ENCODE results near the gene RNF19B. TPM values are rescaled to one million over a fixed set of nuclear protein-coding genes. Genes with fewer than 3 reads are reported as not detected.

The RNF19B gene
- total and polyA plus RNA-seq, 2 of the 13 experiments (the other 11 are each of a cell fraction or from before 2014, with no cell fraction given), result 15.3 to 22.5 TPM

GRCh38 chr1:32907435-32907834 lies 57.2 kb downstream of the RNF19B start:
- H2AFZ ChIP-seq (ENCODE audit: low read length), result no peak overlapping the region
- H3K4me1 ChIP-seq (ENCODE audit: insufficient read depth, low read length), result 0 out of 2 replicates have a peak, but pooled peaks cover 7% of the 10 kb centered on the region
- H4K20me1 ChIP-seq (ENCODE audit: insufficient read depth, low read length), result no peaks in the 10 kb centered on the region
- no peak overlapping the region for H3K27ac ChIP-seq (ENCODE audit: extremely low read length, insufficient read depth, low read length)
- no peaks in the 10 kb centered on the region for H3K9me3 ChIP-seq (ENCODE audit: low read length)
- H3K4me2 ChIP-seq (ENCODE audit: low read depth, low read length), result no peak overlapping the region
- 11% methylated on average over 4 of the region's 4 CpGs for WGBS (ENCODE audit: low lambda C conversion rate)
- ChIA-PET CTCF (ENCODE audit: low intra/inter-chr PET ratio, low total read pairs) (no interaction called here), POLR2A (no interaction called here)
- no peak for FAIRE-seq
- intact Hi-C loops (cut with micrococcal nuclease; ENCODE audit: unreplicated experiment), result no loop called here
- no peak for ATAC-seq
- TF ChIP-seq, protein P1, sequence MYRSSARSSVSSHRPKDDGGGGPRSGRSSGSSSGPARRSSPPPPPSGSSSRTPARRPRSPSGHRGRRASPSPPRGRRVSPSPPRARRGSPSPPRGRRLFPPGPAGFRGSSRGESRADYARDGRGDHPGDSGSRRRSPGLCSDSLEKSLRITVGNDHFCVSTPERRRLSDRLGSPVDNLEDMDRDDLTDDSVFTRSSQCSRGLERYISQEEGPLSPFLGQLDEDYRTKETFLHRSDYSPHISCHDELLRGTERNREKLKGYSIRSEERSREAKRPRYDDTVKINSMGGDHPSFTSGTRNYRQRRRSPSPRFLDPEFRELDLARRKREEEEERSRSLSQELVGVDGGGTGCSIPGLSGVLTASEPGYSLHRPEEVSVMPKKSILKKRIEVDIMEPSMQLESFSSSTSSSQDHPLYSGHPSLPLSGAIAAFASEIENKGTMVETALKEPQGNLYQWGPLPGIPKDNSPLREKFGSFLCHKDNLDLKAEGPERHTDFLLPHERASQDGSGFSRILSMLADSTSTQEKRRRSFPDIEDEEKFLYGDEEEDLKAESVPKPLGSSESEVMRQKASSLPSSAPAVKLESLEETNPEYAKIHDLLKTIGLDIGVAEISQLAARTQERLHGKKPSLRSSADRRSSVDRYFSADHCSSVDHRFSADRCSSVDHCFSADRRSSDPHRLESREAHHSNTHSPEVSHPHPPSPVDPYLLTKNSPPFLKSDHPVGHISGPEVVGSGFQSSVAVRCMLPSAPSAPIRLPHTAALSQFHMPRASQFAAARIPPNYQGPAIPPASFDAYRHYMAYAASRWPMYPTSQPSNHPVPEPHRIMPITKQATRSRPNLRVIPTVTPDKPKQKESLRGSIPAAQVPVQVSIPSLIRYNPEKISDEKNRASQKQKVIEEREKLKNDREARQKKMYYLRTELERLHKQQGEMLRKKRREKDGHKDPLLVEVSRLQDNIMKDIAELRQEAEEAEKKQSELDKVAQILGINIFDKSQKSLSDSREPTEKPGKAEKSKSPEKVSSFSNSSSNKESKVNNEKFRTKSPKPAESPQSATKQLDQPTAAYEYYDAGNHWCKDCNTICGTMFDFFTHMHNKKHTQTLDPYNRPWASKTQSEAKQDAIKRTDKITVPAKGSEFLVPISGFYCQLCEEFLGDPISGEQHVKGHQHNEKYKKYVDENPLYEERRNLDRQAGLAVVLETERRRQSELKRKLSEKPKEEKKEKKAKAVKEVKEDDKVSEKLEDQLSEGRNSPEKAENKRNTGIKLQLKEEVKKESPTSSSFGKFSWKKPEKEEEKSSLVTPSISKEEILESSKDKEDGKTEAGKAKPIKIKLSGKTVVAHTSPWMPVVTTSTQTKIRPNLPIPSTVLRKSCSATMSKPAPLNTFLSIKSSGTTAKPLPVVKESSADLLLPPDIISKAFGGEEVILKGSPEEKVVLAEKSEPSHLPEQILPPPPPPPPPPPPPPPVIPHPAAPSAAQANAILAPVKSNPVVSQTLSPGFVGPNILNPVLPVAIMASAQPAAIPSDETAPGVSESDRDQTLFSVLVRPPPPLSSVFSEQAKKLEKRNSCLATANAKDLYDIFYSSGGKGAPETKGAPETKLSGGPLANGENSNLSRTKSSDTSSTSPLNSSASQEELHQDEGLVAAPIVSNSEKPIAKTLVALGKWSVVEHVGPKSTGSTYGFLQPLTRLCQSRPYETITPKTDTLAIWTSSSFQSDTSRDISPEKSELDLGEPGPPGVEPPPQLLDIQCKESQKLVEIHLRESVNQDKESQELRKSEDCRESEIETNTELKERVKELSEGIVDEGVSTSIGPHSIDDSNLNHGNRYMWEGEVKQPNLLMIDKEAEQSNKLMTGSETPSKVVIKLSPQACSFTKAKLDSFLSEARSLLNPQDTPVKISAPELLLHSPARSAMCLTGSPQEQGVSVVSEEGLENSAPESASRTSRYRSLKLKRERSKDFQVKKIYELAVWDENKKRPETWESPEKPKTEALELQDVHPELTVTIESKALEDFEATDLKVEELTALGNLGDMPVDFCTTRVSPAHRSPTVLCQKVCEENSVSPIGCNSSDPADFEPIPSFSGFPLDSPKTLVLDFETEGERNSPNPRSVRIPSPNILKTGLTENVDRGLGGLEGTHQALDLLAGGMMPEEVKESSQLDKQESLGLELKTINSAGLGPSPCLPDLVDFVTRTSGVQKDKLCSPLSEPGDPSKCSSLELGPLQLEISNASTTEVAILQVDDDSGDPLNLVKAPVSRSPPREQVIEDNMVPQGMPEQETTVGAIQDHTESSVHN (CRISPR knock-in tag; IDR thresholded peaks at IDR 0.05), result no peak
- TF ChIP-seq DZIP1 (CRISPR knock-in tag; IDR thresholded peaks at IDR 0.05) (no peak), PHF20 (CRISPR knock-in tag; IDR thresholded peaks at IDR 0.05) (no peak), SIN3A (IDR thresholded peaks at IDR 0.05; ENCODE audit: borderline replicate concordance, low read depth, low read length) (no peak)
- H3K36me3 ChIP-seq (replicated peaks in 1 of 2; ENCODE audit: control insufficient read depth in 1 of 2, insufficient read depth in 2 of 2, low read length in 2 of 2), result no peaks in the 10 kb centered on the region
- no peaks in the 10 kb centered on the region for H3K79me2 ChIP-seq (ENCODE audit: insufficient read depth, low read length)
- H3K27me3 ChIP-seq (ENCODE audit: control insufficient read depth in 1 of 2, insufficient read depth in 2 of 2, low read length in 2 of 2), result peaks cover 0 to 12% of the 10 kb centered on the region in 2 experiments; a peak in 4 of 5 replicates
- no peak for DNase-seq (ENCODE audit: low spot score)
- no peak overlapping the region for H3K9ac ChIP-seq (ENCODE audit: insufficient read depth, low read depth, low read length)
- in situ Hi-C loops (cut with HindIII; ENCODE audit: extremely low pct_ligation_motif_present, low pct_unique_long_range_greater_than_20kb), result no loop called here
- BruUV-seq (replicated peaks), result no TSS peak
- H3K4me3 ChIP-seq (replicated peaks in 1 of 3; ENCODE audit: insufficient read depth in 1 of 3, low read depth in 2 of 3, low read length in 3 of 3), result no peak overlapping the region
